Right renal pelvis (tissue), 4 donors: ENCODE measurements around the gene PPOX. TPM values are rescaled to one million over a fixed set of nuclear protein-coding genes. Genes with fewer than 3 reads are reported as not detected.

Source experiments
- DNase-seq, 4 donors: peaks; one replicate each; pipeline ENCODE4 v3.0.0-alpha.2; 2013; ENCODE audit warnings: low read depth in 4 of 4, low spot score in 3 of 4, missing footprints in 1 of 4
- polyA plus RNA-seq, 4 donors: library from polyadenylated mRNA; unstranded; fragments of 120-200 nt; gene quantifications; one replicate each; pipeline ENCODE4 v1.2.1, GENCODE V29; 2013; ENCODE audit not compliant: insufficient read length in 4 of 4

PPOX gene
- polyA plus RNA-seq, 4 donors = 36.3 to 44.0 (median 37.4) TPM

- DNase-seq = no peak
Observed at GRCh38 chr1:161218301-161219077, 52.3 kb downstream of the PPOX start.

GRCh38 chr1:161219078-161219892 is 53.1 kb downstream of the PPOX start:
- DNase-seq = no peak

- DNase-seq = no peak
Observed at GRCh38 chr1:161220002-161220401, 53.8 kb downstream of the PPOX start.

Other genes with a start within 250 kb of the PPOX start
- gene ITLN2, start 211.6 kb upstream of the PPOX start, polyA plus RNA-seq = under 1 TPM in 1 of 4 donors, not detected in 3; 0.06 TPM
- gene F11R, start 145.3 kb upstream of the PPOX start, polyA plus RNA-seq = 100 to 1,000 TPM in 1 of 4 donors, 10 to 100 TPM in 3; 81.3 to 103 (median 95.5) TPM
- 10 to 100 TPM; 44.6 to 80.5 (median 47.9) TPM for gene TSTD1, start 127.5 kb upstream of the PPOX start, polyA plus RNA-seq
- 10 to 100 TPM; 55.0 to 59.3 (median 56.6) TPM for gene USF1, start 120.4 kb upstream of the PPOX start, polyA plus RNA-seq
- gene ARHGAP30, start 96.5 kb upstream of the PPOX start, polyA plus RNA-seq = 1 to 10 TPM; 1.8 to 2.3 (median 2.0) TPM
- 1 to 10 TPM; 1.9 to 4.9 (median 3.4) TPM for gene NECTIN4, start 76.9 kb upstream of the PPOX start, polyA plus RNA-seq
- gene KLHDC9, start 68.1 kb upstream of the PPOX start, polyA plus RNA-seq = 10 to 100 TPM; 15.9 to 19.9 (median 18.3) TPM
- gene PFDN2, start 48.4 kb upstream of the PPOX start, polyA plus RNA-seq = 10 to 100 TPM; 64.7 to 90.0 (median 71.0) TPM
- 10 to 100 TPM; 47.8 to 55.3 (median 52.1) TPM for gene NIT1, start 48.3 kb upstream of the PPOX start, polyA plus RNA-seq
- gene DEDD, start 33.8 kb upstream of the PPOX start, polyA plus RNA-seq = 10 to 100 TPM; 47.2 to 59.6 (median 50.8) TPM
- 100 to 1,000 TPM; 147 to 165 (median 159) TPM for gene UFC1, start 12.4 kb upstream of the PPOX start, polyA plus RNA-seq
- 10 to 100 TPM; 45.7 to 51.3 (median 51.0) TPM for gene USP21, start 6.9 kb upstream of the PPOX start, polyA plus RNA-seq
- 10 to 100 TPM; 43.6 to 46.2 (median 44.9) TPM for gene B4GALT3, start 11.1 kb downstream of the PPOX start, polyA plus RNA-seq
- gene ADAMTS4, start 32.6 kb downstream of the PPOX start, polyA plus RNA-seq = 1 to 10 TPM in 2 of 4 donors, under 1 TPM in 2; 0.66 to 1.4 (median 1.0) TPM
- gene NDUFS2, start 35.9 kb downstream of the PPOX start, polyA plus RNA-seq = 100 to 1,000 TPM; 174 to 198 (median 193) TPM
- gene FCER1G, start 48.9 kb downstream of the PPOX start, polyA plus RNA-seq = 10 to 100 TPM; 12.0 to 16.1 (median 15.4) TPM
- gene APOA2, start 57.2 kb downstream of the PPOX start, polyA plus RNA-seq = 1 to 10 TPM in 1 of 4 donors, under 1 TPM in 2, not detected in 1; 0.13 to 6.0 (median 0.47) TPM
- gene TOMM40L, start 59.6 kb downstream of the PPOX start, polyA plus RNA-seq = 10 to 100 TPM; 14.5 to 15.5 (median 14.9) TPM
- 1 to 10 TPM; 2.0 to 4.3 (median 3.8) TPM for gene NR1I3, start 71.8 kb downstream of the PPOX start, polyA plus RNA-seq
- gene PCP4L1, start 92.3 kb downstream of the PPOX start, polyA plus RNA-seq = 1 to 10 TPM in 2 of 4 donors, under 1 TPM in 2; 0.91 to 1.6 (median 0.98) TPM
- gene MPZ, start 143.5 kb downstream of the PPOX start, polyA plus RNA-seq = 10 to 100 TPM in 1 of 4 donors, 1 to 10 TPM in 3; 4.2 to 12.5 (median 4.6) TPM
- 100 to 1,000 TPM; 265 to 291 (median 279) TPM for gene SDHC, start 148.0 kb downstream of the PPOX start, polyA plus RNA-seq
- gene CFAP126, start 201.4 kb downstream of the PPOX start, polyA plus RNA-seq = 10 to 100 TPM; 11.8 to 16.8 (median 13.9) TPM